CD4-positive, alpha-beta T cell (primary cell): ENCODE results near the gene MGAT5. TPM values are rescaled to one million over a fixed set of nuclear protein-coding genes. Genes with fewer than 3 reads are reported as not detected.

Source experiments
- ATAC-seq: fragments of 200-7000 bp; cut with Tn5 transposase; one replicate; pipeline ENCODE4 v1.10.0; 2022; ENCODE audit warnings: mild to moderate bottlenecking; ENCODE audit not compliant: poor library complexity
- CTCF ChIA-PET: fragments of 350-600 bp; sonication (Branson Sonifier 250); formaldehyde crosslinking; loops from one replicate; lab custom pipeline; 2021; ENCODE audit warnings: antibody characterized with exemption, inconsistent platforms; lab: Charles Lee
- POLR2A ChIA-PET: fragments of 350-600 bp; sonication (Branson Sonifier 250); formaldehyde crosslinking; loops from one replicate; lab custom pipeline; 2021; ENCODE audit warnings: antibody characterized with exemption, inconsistent platforms; lab: Charles Lee
- DNase-seq, 14 experiments: peaks; one replicate each; pipeline ENCODE4 v3.0.0-alpha.2; 2013 to 2020; ENCODE audit warnings: mixed read lengths in 2 of 14
- H3K27ac ChIP-seq, 2 donors: one replicate each; pipeline versions ENCODE4 v1.5.1 to v1.7.0; 2013; ENCODE audit warnings: low read length in 2 of 2, low read depth in 1 of 2, mild to moderate bottlenecking in 1 of 2
- H3K27me3 ChIP-seq, 2 experiments: 1 replicate in 1 of 2; 2 replicates in 1 of 2; pipeline versions ENCODE4 v1.6.1 to v1.7.0; 2013; ENCODE audit warnings: low read length in 2 of 2, control low read depth in 1 of 2, mild to moderate bottlenecking in 1 of 2, moderate library complexity in 1 of 2; ENCODE audit not compliant: insufficient read depth in 2 of 2, control insufficient read depth in 1 of 2
- H3K36me3 ChIP-seq: one replicate; pipeline ENCODE4 v1.6.1; 2013; ENCODE audit warnings: low read length, control low read depth; ENCODE audit not compliant: insufficient read depth
- H3K4me1 ChIP-seq: one replicate; pipeline ENCODE4 v1.6.1; 2013; ENCODE audit warnings: low read length, control low read depth; ENCODE audit not compliant: insufficient read depth
- H3K4me3 ChIP-seq: one replicate; pipeline ENCODE4 v1.5.1; 2013; ENCODE audit warnings: mild to moderate bottlenecking, low read length, moderate library complexity
- H3K9me3 ChIP-seq, 2 experiments: 1 replicate in 1 of 2; 2 replicates in 1 of 2; pipeline versions ENCODE4 v1.6.1 to v1.7.0; 2013; ENCODE audit warnings: low read length in 2 of 2, mild to moderate bottlenecking in 2 of 2, control low read depth in 1 of 2, moderate library complexity in 1 of 2; ENCODE audit not compliant: control insufficient read depth in 1 of 2, insufficient read depth in 1 of 2
- H3K27ac Mint-ChIP-seq: one replicate; pipeline ENCODE4 v1.8.0; 2020; ENCODE audit warnings: mixed read lengths
- H3K27me3 Mint-ChIP-seq: one replicate; pipeline ENCODE4 v1.8.0; 2021; ENCODE audit warnings: mixed read lengths
- H3K36me3 Mint-ChIP-seq: one replicate; pipeline ENCODE4 v1.8.0; 2021; ENCODE audit warnings: low read depth, mixed read lengths
- H3K4me1 Mint-ChIP-seq: one replicate; pipeline ENCODE4 v1.8.0; 2021; ENCODE audit warnings: low read depth, mixed read lengths
- H3K4me3 Mint-ChIP-seq: one replicate; pipeline ENCODE4 v1.8.0; 2020; ENCODE audit warnings: mild to moderate bottlenecking, mixed read lengths
- H3K9me3 Mint-ChIP-seq: one replicate; pipeline ENCODE4 v1.8.0; 2020; ENCODE audit warnings: mixed read lengths
- intact Hi-C, 2 experiments: fragments of 100-400 bp; cut with DNase I in 1 of 2; cut with micrococcal nuclease in 1 of 2; formaldehyde crosslinking; loops; one replicate each; pipeline versions ENCODE4 v1.15.1 to v1.9.0; 2023 to 2025; cut with DNase I, micrococcal nuclease
- total RNA-seq, 174 experiments: library from RNA in 2 of 174; stranded (reverse) in 2 of 174; gene quantifications; one replicate each; pipeline ENCODE4 v1.2.3 and lab custom pipeline; 2021 to 2026
- TF ChIP-seq, protein P1 (sequence below): fragments of 200-600 bp; IDR thresholded peaks from one replicate; pipeline ENCODE4 v1.8.0; 2022; ENCODE audit warnings: antibody characterized with exemption, mild to moderate bottlenecking

The MGAT5 gene
- total RNA-seq, 2 experiments from 2014 or later, result 77.5 to 77.8 TPM

DNA sequence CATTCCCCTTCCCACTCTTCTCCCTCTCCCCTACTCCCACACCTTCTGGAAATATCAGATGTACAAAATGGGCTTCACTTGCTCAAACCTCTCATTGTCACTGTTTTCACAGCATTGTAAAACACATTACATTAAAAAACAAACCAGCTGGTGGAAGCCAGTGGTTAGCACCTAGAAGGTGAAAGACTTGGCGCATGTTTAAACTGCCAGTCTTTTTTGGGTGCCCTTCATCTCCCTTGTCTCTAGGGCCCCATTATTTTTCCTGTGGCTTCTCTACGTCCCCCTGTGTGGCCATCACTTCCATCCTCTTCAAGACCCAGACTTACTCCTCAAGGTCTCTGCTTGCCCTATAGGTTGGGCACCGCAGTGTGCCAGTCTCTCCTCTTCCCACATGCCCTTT lies 34.9 kb downstream of the MGAT5 start:
- Mint-ChIP-seq H3K9me3 (no peaks in the 10 kb centered on the region), H3K36me3 (no peaks in the 10 kb centered on the region), H3K27me3 (no peaks in the 10 kb centered on the region), H3K4me3 (no peak overlapping the region), H3K4me1 (peaks cover 17% of the 10 kb centered on the region), H3K27ac (no peak overlapping the region)
- H3K9me3 ChIP-seq, result no peaks in the 10 kb centered on the region
- no peaks in the 10 kb centered on the region for H3K27me3 ChIP-seq
- peak; percentile 32 for ATAC-seq
- DNase-seq, result peak in 3 of 14 experiments; percentile 23 to 43 (median 27)
- H3K36me3 ChIP-seq, result peaks cover 3% of the 10 kb centered on the region
- peaks cover 80% of the 10 kb centered on the region for H3K4me1 ChIP-seq
- H3K4me3 ChIP-seq, result no peak overlapping the region
- TF ChIP-seq, protein P1, sequence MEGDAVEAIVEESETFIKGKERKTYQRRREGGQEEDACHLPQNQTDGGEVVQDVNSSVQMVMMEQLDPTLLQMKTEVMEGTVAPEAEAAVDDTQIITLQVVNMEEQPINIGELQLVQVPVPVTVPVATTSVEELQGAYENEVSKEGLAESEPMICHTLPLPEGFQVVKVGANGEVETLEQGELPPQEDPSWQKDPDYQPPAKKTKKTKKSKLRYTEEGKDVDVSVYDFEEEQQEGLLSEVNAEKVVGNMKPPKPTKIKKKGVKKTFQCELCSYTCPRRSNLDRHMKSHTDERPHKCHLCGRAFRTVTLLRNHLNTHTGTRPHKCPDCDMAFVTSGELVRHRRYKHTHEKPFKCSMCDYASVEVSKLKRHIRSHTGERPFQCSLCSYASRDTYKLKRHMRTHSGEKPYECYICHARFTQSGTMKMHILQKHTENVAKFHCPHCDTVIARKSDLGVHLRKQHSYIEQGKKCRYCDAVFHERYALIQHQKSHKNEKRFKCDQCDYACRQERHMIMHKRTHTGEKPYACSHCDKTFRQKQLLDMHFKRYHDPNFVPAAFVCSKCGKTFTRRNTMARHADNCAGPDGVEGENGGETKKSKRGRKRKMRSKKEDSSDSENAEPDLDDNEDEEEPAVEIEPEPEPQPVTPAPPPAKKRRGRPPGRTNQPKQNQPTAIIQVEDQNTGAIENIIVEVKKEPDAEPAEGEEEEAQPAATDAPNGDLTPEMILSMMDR, result no peak
- POLR2A ChIA-PET, result interaction anchor here (1.0 to 1.2 kb wide), 2 partner anchors 10 to 35 kb away, joined by 3 read pairs; partner anchors contain the start of gene MGAT5
- intact Hi-C loops, result no loop called here
- H3K27ac ChIP-seq, result peak overlapping the region in 1 of 2 donors; percentile 18
- CTCF ChIA-PET, result interaction anchor here (1.1 kb wide), 1 partner anchor 8 kb away, joined by 4 read pairs; no protein-coding TSS in a partner anchor

- Histone ChIP-seq H3K27ac (peak overlapping the region in 1 of 2 donors; percentile 18), H3K27me3 (no peaks in the 10 kb centered on the region), H3K4me3 (no peak overlapping the region), H3K4me1 (peaks cover 77% of the 10 kb centered on the region), H3K36me3 (peaks cover 6% of the 10 kb centered on the region), H3K9me3 (no peaks in the 10 kb centered on the region)
- DNase-seq (peak in 8 of 14 experiments; percentile 19 to 59 (median 38)), ATAC-seq (peak; percentile 60)
- CTCF ChIA-PET, result interaction anchor here (1.1 kb wide), 1 partner anchor 8 kb away, joined by 4 read pairs; no protein-coding TSS in a partner anchor
- no peak overlapping the region for H3K4me3 Mint-ChIP-seq
- H3K27me3 Mint-ChIP-seq, result no peaks in the 10 kb centered on the region
- H3K27ac Mint-ChIP-seq, result no peak overlapping the region
- intact Hi-C loops, result no loop called here
- no peaks in the 10 kb centered on the region for H3K9me3 Mint-ChIP-seq
- peaks cover 14% of the 10 kb centered on the region for H3K4me1 Mint-ChIP-seq
- POLR2A ChIA-PET, result interaction anchor here (1.0 to 1.7 kb wide), 4 partner anchors 11 to 71 kb away, joined by 3 read pairs; partner anchors contain the start of gene MGAT5
- TF ChIP-seq, protein P1, result no peak
- peaks cover 2% of the 10 kb centered on the region for H3K36me3 Mint-ChIP-seq
Observed at GRCh38 chr2:134289225-134289624, 35.4 kb downstream of the MGAT5 start.

DNA sequence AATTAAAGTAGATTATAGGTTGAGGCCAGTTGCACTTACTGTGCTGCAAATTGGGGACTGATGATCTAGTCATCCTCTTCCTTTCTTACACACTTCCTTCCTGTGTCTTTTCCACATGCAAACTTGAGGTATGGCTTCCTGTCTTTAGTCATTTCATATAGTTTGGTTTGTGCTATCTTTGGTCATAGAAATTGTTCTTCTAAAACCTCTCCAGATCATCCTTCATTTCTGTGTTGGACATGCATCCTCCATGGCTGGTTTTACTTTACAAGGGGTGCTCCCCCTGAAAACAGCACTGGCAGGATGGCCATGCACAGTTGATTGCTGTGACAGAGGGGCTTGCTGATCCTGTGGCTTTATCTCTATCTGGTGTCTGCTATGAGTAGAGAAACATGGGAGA lies 36.5 kb downstream of the MGAT5 start:
- peak overlapping the region; percentile 12 for H3K4me3 ChIP-seq
- intact Hi-C loops, result loop anchor here in 1 of 2 experiments (5.0 kb wide), 1 partner anchor 33 kb away; no protein-coding TSS in a partner anchor

More for the DNA sequence above, 36.5 kb downstream of the MGAT5 start:
- TF ChIP-seq, protein P1, result no peak
- H3K9me3 Mint-ChIP-seq, result no peaks in the 10 kb centered on the region
- no peak overlapping the region for H3K27ac Mint-ChIP-seq
- Histone ChIP-seq H3K27ac (peak overlapping the region in 1 of 2 donors; percentile 18), H3K36me3 (peaks cover 6% of the 10 kb centered on the region), H3K27me3 (no peaks in the 10 kb centered on the region), H3K4me1 (peaks cover 71% of the 10 kb centered on the region), H3K9me3 (no peaks in the 10 kb centered on the region)
- ChIA-PET CTCF (interaction anchor here (0.9 kb wide), 1 partner anchor 45 kb away, joined by 3 read pairs; no protein-coding TSS in a partner anchor), POLR2A (interaction anchor here (1.1 to 1.7 kb wide), 4 partner anchors 11 to 72 kb away, joined by 3 read pairs; partner anchors contain the start of gene MGAT5)
- peak in 4 of 14 experiments; percentile 21 to 59 (median 34) for DNase-seq
- peaks cover 6% of the 10 kb centered on the region for H3K36me3 Mint-ChIP-seq
- H3K4me1 Mint-ChIP-seq, result peaks cover 8% of the 10 kb centered on the region
- H3K27me3 Mint-ChIP-seq, result no peaks in the 10 kb centered on the region
- H3K4me3 Mint-ChIP-seq, result no peak overlapping the region
- peak; percentile 59 for ATAC-seq
